ENCODE data around the gene IFIT5.

- peak; percentile 48 for TF ChIP-seq CTCF (IDR thresholded peaks at IDR 0.05; ENCODE audit: low read length)
- no peak for TF ChIP-seq EZH2 (IDR thresholded peaks at IDR 0.05; ENCODE audit: borderline replicate concordance, low read length)
Observed at GRCh38 chr10:89426230-89426868, 12.0 kb downstream of the IFIT5 start.
